Peyer's patch (tissue), 4 donors: ENCODE data around the gene BRD3OS.

Source experiments
- POLR2A ChIP-seq, 2 donors: fragments of 450-650 bp; IDR thresholded peaks; one replicate each; pipeline ENCODE4 v1.5.1; 2017; ENCODE audit warnings: antibody characterized with exemption in 2 of 2, mild to moderate bottlenecking in 2 of 2, moderate library complexity in 2 of 2
- TF ChIP-seq, protein P1 (sequence below), 6 experiments: fragments of 450-650 bp in 4 of 6; fragments of 200-600 bp in 2 of 6; sonication (generic) in 1 of 6; IDR thresholded peaks; one replicate each; pipeline ENCODE4 v1.5.1; 2017 to 2019; ENCODE audit warnings: antibody characterized with exemption in 6 of 6, mild to moderate bottlenecking in 3 of 6, moderate library complexity in 1 of 6

DNA sequence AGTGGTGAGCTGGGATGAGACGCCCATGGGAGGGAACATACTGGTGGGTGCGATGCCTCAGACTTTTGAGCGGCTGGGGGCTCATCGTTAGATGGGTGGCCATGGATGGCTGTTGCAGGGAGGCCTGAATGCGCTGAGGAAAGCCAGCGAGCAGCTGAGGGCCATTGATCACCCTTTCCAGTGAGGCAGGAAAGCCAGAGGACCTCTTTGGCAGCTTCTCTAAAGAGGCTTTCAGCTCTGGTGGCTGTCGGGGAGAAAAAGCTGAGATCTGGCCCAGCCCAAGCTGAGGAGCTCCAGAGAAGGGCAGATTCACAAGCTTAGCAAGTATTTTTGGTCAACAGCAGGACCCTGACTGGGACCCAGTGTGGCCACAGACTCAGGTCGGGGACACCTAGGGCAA is 19.9 kb upstream of the BRD3OS start:
- TF ChIP-seq, protein P1, sequence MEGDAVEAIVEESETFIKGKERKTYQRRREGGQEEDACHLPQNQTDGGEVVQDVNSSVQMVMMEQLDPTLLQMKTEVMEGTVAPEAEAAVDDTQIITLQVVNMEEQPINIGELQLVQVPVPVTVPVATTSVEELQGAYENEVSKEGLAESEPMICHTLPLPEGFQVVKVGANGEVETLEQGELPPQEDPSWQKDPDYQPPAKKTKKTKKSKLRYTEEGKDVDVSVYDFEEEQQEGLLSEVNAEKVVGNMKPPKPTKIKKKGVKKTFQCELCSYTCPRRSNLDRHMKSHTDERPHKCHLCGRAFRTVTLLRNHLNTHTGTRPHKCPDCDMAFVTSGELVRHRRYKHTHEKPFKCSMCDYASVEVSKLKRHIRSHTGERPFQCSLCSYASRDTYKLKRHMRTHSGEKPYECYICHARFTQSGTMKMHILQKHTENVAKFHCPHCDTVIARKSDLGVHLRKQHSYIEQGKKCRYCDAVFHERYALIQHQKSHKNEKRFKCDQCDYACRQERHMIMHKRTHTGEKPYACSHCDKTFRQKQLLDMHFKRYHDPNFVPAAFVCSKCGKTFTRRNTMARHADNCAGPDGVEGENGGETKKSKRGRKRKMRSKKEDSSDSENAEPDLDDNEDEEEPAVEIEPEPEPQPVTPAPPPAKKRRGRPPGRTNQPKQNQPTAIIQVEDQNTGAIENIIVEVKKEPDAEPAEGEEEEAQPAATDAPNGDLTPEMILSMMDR (IDR thresholded peaks at IDR 0.05), result no peak
- no peak for TF ChIP-seq POLR2A (IDR thresholded peaks at IDR 0.05)
